Measurements from ENCODE around the gene ANTKMT. TPM values are rescaled to one million over a fixed set of nuclear protein-coding genes. Genes with fewer than 3 reads are reported as not detected.

The ANTKMT gene
- total RNA-seq, 2 donors from 2014 or later, result 36.5 to 37.5 TPM

- Histone ChIP-seq H3K27me3 (no peaks in the 10 kb centered on the region), H3K36me3 (no peaks in the 10 kb centered on the region), H3K27ac (no peak overlapping the region), H3K4me3 (no peak overlapping the region), H3K4me1 (peaks cover 0 to 56% of the 10 kb centered on the region in 2 donors), H3K9me3 (no peaks in the 10 kb centered on the region)
- no peak for TF ChIP-seq CTCF (IDR thresholded peaks at IDR 0.05)
- no peak for DNase-seq (ENCODE audit: low spot score)
These were observed 2.7 kb downstream of the ANTKMT start for GRCh38 chr16:723695-724094.

DNA sequence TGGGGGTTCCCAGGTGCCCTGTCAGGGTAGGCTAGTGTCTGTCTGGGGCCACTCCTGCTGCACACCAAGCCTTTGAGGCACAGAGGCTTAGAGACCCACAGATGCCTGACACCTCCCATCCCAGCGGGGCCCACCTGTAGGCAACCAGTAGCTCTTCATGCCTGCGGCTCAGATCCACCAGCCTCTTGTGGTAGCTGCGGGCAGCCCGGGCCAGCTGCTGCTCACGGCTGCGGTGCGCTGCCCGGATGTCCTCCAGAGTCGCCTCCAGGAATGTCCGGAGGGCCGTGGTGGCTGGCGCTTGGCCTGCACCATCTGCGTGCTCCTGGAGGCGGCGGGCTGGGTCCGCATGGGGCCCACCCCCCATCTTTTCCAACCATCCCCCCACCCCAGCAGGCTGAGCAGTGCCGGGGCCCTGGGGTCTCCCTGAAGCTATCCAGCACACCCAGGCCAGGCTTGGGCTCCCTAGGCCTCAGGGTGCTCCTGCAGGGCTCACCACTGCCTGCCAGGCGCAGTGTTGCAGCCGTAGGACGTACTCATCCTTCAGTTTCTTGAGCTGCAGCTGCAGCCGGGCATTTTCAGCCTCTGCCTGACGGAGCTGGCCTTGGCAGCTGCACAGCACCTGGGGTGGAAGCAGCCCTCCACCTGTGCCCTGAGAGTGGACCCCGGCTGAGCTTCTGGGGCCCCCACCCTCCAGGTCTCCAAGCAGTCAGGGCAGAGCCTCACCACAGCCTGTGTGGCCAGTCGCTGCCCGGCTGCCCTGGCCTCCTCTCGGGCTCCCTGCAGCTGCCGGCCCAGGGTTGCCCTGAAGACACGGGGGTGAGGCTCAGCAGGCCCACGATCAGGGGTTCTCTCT lies 3.5 kb downstream of the ANTKMT start:
- no peaks in the 10 kb centered on the region for H3K9me3 ChIP-seq
- H3K27ac ChIP-seq, result no peak overlapping the region
- TF ChIP-seq CTCF (IDR thresholded peaks at IDR 0.05), result no peak
- peaks cover 0 to 53% of the 10 kb centered on the region in 2 donors for H3K4me1 ChIP-seq
- no peaks in the 10 kb centered on the region for H3K27me3 ChIP-seq
- H3K4me3 ChIP-seq, result no peak overlapping the region
- DNase-seq (ENCODE audit: low spot score), result no peak
- no peaks in the 10 kb centered on the region for H3K36me3 ChIP-seq

DNA sequence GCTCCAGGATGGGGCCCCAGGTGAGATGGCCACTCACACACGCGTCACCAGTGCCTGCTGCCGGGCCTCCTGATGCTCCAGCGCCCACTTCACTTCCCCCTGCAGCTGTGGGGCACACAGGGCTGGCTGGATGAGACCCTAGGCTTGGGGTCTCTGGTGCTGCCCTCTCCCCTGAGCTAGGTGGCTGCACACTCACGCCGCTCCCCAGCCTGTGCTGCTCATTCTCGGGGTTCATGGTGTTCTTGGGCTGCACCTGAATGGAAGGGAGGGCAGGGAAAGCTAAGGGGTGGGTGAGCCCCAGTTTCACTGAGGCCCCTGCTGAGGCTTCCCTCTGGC lies 4.1 kb downstream of the ANTKMT start:
- peaks cover 0 to 47% of the 10 kb centered on the region in 2 donors for H3K4me1 ChIP-seq
- no peak for DNase-seq (ENCODE audit: low spot score)
- TF ChIP-seq CTCF (IDR thresholded peaks at IDR 0.05), result no peak

GRCh38 chr16:725463-726187 lies 4.7 kb downstream of the ANTKMT start:
- Histone ChIP-seq H3K4me1 (peaks cover 0 to 41% of the 10 kb centered on the region in 2 donors), H3K27me3 (no peaks in the 10 kb centered on the region), H3K9me3 (no peaks in the 10 kb centered on the region), H3K4me3 (no peak overlapping the region), H3K27ac (no peak overlapping the region), H3K36me3 (no peaks in the 10 kb centered on the region)
- TF ChIP-seq CTCF (IDR thresholded peaks at IDR 0.05), result no peak
- no peak for DNase-seq (ENCODE audit: low spot score)

More for the DNA sequence above, 4.1 kb downstream of the ANTKMT start:
- no peaks in the 10 kb centered on the region for H3K36me3 ChIP-seq
- H3K27me3 ChIP-seq, result no peaks in the 10 kb centered on the region
- no peak overlapping the region for H3K4me3 ChIP-seq
- no peak overlapping the region for H3K27ac ChIP-seq
- no peaks in the 10 kb centered on the region for H3K9me3 ChIP-seq

- no peaks in the 10 kb centered on the region for H3K36me3 ChIP-seq
- peaks cover 0 to 39% of the 10 kb centered on the region in 2 donors for H3K4me1 ChIP-seq
- DNase-seq (ENCODE audit: low spot score), result no peak
- no peak for TF ChIP-seq CTCF (IDR thresholded peaks at IDR 0.05)
- no peak overlapping the region for H3K4me3 ChIP-seq
- no peaks in the 10 kb centered on the region for H3K27me3 ChIP-seq
- H3K27ac ChIP-seq, result no peak overlapping the region
- H3K9me3 ChIP-seq, result no peaks in the 10 kb centered on the region
These were observed 5.2 kb downstream of the ANTKMT start for GRCh38 chr16:726188-726437.

All from right atrium auricular region (tissue), 2 donors.